ENCODE data around the gene NEIL3.

- TF ChIP-seq CTCF (IDR thresholded peaks at IDR 0.05; ENCODE audit: low read depth, low read length, poor library complexity, severe bottlenecking) (no peak), EZH2phosphoT487 (IDR thresholded peaks at IDR 0.05; ENCODE audit: borderline replicate concordance, low read length) (no peak)
Measured at GRCh38 chr4:177320721-177321120, 11.0 kb downstream of the NEIL3 start.
